Activated gamma-delta T cell treated with Interleukin-2 at 50 U/mL for 16 hours (primary cell): ENCODE data around the gene C17orf100.
"Not testable (repeated sequence)": the region's sequence is repeated elsewhere in the genome, so short reads cannot be mapped to it uniquely, and the experiment has no call there.

Source experiments
- DNase-seq: peaks from one replicate; pipeline ENCODE4 v3.0.0-alpha.2; 2020

C17orf100 gene

DNA sequence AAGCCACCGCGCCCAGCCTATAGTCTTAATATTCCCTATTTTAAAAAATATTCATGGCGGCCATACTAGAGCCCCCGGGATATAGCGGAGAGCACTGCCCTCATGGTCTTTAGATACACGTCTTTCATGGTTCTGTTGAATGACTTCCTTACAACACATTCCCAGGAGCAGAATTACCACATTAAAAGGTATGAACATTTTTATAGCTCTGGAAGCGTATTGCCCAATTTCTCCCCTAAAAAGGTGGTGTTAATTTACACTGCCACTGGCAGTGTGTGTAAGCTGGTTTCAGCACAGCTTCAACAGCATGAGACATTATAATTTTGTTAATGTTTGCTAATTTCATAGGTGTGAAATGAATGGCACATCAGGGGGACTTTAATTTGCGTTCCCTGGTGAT is 19.0 kb downstream of the C17orf100 start:
- no peak for DNase-seq

DNA sequence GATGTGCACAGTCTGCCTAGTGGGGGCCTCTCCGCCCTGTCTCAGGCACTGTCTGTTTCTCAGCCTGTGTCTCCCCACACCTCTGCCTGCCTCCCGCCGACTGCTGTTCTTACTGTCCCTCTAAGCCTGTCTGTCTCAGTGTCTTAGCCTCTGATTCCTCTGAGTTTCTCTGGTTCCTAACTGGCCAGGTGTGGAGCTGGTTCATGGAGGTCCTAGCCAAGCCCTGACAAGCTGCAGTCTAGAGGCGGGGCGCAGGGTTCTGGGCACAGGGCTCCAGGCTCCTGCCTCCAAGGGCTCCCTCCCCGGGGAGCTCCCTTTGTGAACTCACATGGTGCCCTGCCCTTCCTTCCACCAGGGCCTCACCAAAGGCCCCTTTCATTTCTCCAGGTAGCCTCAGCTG is 19.4 kb downstream of the C17orf100 start:
- DNase-seq = no peak

DNA sequence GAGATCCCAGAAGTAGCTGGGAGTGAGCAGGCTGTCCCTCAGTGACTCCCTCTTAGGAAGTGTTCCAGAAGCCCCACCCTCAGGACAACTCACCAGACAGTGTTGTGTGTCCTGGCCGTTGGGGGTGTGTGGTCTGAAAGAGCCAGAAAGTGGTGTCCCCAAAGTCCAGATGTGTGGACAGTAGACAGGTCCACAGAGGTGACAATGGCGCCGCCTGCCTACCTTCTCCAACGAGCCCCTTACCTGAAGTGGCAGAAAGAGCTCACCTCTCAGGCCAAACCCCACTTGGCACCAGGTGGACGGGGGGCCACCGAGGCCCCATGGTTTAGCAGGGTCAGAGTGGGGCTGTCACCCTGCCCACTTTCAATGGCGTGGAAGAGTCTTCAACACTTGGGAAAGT is 19.9 kb downstream of the C17orf100 start:
- DNase-seq = no peak

DNA sequence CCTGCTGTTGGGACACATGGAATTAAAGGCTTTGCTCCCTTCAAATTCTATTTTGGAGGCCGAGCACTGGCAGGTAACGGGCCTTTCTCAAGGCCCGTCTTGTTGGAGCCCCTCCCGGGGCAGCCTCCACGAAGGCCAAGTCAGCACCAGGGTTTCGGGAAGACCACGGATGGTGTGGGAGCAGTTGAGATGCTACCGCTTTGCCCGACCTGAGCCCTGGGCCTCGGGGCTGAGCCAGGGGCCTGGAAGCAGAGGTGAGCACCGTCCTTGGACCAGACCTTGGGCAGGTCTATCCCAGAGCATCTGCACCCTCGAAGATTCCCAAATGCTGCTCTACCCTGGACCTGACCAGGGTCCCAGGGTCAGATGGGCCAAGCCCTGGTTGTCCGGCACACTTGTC is 23.0 kb downstream of the C17orf100 start:
- DNase-seq = no peak

DNA sequence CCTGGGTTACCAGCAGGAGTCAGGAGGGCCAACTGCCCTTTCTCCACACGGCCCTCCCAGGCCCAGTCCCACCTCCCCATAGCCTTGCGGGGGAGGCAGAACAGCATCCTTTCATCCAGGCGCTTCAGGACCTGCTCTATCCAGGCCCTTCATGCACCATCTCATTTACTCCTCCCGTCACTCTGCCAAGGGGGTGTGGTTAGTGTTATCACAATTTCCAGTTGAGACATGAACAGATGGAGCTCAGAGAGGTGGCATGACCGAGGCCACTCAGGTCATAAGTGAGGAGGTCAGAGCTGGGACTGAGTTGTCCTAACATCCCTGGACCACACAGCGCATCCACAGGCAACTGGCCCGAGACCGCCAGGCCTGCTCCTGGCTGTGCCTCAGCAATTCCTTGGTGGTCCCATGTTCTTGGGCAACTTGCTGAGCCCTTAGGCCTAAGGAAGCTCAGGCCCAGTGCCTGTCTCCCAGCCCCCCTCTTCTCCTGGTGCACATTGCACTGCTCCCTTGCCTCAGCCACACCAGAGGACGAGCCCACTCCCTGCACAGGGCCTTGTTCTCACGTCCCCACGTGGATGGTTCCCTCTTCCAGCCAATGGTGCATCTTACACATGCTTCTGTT is 23.8 kb downstream of the C17orf100 start:
- no peak for DNase-seq

DNA sequence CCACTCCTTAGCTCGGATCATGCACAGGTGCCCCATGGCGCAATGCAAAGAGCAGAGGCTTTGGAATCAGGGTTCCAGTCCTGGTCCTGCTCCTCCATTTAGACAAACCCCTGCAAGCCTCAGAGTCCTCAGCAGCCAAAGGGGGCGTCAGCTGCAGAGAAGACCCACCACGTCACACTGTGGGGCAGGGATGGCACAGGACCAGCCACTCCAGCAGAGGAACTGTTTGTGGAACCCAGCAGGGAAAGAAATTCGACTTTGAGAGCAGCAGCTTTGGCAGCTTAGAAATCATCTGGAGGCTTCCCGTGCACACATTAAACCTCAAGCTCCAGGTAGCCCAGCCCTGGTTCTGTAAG is 25.2 kb downstream of the C17orf100 start:
- DNase-seq = no peak

DNA sequence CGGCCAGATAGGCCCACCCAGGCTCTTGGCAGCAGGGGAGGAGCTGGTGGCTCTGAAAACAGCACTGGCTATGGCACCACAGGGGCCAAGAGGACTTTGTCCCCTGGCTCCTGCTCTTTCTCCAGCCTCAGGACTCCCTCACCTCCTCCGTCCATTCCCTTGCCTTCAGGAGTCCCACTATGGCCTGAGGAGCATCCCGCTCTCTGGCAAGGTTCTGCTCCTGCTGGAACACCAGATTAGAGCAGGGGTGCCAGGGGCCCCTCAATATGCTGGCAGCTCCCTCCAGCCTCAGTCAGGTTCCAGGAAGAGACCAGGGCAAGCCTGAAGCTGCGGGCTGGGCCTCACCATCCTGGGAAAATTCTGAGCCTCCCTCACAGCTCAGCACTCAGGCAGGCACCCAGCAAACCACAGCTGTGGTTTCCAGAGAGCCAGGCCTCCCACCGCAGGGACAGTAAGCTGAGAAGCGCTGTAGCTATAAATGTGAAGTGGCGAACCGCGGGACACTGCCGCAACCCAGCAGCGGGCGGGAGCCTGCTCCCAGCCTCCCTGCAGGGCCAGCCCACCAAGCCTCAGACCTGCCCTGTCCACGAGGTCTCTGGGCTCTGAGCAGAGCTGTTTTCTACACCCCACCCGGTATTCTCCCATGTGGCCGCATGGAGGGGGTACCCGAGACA is 25.7 kb downstream of the C17orf100 start:
- DNase-seq = no peak

DNA sequence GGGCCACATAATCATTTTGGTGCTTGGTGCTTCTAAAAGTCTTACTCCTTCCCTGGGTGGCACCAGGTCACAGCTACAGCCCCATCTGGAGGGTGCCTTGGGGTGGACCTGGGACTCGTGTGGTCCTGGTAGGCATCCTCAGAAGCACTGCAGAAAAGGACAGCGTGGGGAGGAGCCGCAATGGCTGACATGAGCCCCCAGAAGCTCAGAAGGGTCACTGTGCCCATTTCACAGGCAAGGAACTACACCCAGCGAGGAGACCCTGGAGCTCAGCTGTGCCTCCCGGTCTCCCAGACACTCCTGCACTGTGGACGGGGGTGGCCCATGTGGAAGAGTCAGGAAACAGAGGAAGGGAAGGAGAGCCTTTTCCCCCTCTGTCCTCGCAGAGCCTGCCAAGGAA is 26.4 kb downstream of the C17orf100 start:
- DNase-seq = no peak

DNA sequence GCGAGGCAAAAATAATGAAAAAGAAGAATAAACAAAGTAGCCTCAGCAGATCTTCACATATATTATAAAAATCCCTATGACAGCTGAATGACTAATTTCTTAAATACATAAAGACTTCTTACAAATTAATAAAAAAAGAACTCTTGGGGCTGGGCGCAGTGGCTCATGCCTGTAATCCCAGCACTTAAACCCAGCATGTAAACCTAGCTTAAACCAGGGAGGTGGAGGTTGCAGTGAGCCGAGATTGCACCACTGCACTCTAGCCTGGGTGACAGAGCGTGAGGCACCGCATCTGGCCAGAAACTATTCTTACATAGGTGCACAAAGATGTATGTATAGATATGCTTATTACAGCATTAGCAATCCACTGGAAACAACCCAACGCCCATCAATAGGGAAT is 27.7 kb downstream of the C17orf100 start:
- DNase-seq = no peak

DNA sequence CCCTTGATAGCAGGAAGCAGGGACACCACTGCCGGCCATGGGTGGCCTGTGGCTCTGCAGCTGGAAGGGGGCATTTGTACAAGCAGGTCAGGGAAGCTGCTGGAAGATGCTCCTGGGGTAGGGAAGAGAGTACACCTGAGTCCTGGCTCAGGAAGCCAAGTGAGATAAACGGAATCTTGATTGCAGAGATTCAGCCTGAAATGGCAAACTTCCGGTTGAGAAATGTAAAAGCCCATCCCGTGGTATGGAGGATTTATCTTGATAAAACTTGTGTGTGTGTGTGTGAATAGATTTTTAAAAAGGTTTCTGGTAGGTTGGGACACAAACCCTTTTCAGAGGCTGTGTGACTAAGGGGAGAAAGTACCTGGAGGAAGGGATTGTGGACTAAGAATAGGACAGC is 29.6 kb downstream of the C17orf100 start:
- DNase-seq = no peak

DNA sequence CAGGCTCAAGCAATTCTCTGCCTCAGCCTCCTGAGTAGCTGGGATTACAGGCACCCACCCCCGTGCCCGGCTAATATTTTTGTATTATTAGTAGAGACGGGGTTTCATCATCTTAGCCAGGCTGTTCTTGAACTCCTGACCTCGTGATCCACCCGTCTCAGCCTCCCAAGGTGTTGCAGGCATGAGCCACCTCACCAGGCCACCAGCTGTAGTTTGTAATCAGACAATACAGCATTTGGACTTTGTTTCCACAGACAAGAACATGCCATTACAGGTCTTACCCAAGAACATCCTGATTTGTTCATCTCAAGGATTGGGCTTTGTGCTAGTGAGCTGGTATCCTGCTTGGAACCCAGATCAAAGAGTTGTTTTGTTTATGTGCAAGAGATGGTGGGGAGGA is 30.1 kb downstream of the C17orf100 start:
- DNase-seq = no peak

DNA sequence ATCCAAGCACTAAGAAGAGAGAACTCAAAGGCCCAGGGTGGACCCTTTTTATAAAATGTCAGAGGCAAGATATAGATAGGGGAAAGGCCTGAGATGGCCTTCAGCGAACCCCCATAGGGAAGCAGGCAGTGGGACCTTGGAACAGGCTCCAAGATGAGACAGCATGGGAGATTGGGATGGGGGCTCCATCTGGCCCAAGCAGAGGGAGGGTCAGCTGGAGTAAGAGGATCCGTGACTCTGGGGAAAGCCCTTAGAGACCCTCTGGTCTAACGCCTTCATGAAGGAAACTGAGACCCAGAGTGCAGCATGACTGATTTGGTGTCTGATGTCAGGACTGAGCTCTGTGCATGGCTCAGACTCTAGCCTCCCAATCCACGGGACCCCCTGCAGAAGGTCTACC is 30.8 kb downstream of the C17orf100 start:
- no peak for DNase-seq

DNA sequence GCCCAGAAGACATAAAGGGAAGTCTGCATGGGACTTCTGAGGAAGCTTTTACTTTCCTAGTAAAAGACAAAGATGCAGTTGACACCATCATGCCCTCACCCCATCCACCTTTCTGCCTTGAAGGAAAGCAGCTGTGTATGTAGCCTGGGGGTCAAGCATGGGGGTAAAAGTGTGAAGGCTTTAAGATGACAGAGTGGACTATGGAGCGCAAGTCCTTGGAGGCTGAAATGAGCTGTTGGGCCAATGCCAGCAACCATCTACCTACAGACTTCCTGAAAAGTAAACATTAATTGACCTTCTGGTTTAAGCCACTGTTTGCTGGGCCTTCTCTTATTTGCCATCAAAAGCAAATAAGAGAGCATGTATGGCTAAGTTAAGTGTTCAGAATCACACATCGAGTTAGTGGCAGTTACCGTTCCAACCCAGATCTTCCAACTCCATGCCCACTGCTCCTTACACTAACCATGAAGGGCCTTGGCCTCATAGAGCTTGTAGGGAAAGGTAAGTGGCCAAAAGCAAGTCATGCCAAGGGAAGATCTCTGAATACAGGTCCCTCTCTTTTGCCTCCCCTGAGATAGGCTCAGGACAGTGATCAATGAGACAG is 31.6 kb downstream of the C17orf100 start:
- DNase-seq = no peak

DNA sequence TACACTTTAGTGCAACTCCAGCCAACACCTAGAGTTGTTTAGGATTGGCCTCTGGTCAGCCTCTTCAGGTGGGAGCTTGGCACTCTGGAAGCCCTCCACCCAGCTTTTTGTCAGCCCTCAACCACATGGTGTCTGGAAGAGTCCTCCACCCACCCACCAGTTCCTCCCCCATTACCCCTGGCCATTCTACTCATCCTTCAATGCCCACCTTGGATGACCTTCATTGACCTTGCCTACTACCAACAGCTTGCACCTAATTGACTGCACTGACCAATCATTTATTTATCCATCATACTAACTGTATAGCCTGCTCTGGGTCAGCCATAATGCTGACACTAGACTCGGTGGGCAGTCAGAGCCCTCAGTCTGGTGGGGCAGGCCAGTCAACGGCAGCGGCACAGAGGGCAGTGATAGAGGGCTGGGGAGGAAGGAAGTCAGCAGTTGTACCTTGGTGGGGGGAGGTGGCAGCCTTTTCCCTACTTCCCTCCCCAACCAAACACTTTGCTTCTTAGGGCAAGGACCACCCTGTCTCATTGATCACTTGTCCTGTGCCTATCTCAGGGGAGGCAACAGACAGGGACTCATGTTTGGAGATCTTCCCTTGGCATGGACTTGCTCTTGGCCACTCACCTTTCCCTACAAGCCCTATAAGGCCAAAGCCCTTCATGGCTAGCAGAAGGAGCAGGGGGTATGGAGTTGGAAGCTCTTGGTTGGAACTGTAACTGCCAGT is 32.3 kb downstream of the C17orf100 start:
- no peak for DNase-seq

DNA sequence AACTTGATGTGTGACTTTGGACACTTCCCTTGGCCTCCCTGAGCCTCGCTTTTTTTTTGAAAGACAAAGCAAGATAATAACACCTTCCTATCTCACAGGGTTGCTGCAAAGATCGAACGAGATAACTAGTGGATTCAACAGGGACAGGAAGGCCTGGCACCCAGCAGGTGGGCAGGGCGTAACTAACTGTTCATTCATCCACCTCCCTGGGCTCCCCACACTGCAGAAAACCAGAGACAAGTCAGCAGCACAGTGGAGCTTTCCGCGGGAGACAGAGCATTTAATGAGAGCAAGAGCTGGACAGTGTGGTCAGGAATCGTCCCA is 32.9 kb downstream of the C17orf100 start:
- no peak for DNase-seq

DNA sequence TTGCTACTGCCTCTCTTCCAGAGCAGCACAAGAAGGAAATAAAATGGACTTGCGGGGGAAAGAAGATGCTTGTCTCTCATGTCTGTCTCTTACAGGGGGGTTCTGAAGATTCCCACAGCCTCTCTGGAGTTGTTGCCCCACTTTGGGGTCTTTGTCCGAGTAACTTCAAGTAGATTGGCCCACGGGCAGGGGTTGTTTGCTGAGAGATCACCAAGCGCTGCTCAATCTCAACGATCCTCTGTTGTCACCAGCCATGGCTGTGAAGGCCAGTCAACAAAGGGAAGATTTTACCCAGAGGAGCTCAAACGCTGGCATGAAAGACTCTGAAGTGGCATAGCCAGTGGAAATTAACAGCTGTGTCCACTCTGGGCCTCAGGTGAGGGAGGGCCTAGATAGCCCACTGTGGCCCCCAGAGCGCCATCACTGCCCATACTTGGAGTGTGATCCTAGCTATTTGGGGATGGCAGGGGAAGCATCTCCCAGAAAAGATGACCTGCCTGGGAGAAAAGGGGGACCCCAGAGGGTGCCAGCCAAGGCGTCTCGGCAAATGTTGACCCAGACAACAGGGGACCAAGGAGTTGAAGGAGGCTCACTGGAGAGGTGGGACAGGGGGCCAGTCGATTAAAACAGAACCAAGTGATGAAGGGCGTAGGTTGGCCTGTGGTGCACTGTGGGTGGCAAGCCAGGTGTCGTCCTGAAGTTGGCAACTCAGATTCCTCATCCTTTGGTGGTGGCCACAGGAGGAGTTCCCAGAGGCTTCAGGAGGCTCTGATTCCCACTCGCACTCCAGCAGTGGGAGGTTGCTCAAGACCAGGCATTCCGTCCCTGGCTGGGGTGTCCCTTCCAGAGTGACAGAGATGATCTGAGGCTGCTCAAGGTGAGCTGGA is 33.6 kb downstream of the C17orf100 start:
- DNase-seq = no peak

DNA sequence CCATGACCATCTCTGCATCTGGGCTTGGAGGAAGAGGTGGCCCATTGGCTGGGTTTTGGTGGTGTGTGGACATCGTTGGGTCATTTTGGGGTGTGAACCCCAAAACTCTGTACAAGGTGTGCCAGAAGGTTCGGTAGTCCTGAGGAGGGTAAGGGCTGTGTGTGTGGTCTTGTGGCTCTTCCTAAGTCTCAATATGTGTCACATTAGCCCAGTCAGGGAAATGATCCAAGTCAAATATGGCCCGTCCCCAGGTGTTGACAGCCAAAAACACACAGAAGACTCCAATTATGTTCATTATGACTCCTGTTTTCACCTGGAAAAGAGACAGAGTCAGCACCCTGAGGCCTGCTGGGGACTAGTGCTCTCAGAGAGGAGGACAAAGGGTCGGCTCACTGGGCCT is 34.5 kb downstream of the C17orf100 start:
- DNase-seq = no peak

DNA sequence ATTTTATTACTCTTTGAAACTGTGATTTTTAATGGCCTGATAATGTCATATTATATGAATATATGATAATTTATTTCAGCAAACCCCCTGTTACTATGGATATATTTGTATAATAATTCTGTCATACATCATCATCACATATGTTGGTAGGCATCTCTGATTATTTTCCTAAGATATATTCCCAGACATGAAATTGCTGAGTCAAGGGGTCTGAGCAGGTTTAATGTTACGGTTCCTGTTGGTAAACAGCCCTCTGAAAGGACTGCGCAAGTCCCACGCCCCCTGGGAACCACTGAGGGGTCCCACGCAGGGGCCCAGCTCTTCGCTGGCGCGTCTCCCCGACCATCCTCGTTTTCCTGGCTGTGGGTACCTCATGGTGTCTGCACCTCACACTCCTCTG is 37.4 kb downstream of the C17orf100 start:
- no peak for DNase-seq

DNA sequence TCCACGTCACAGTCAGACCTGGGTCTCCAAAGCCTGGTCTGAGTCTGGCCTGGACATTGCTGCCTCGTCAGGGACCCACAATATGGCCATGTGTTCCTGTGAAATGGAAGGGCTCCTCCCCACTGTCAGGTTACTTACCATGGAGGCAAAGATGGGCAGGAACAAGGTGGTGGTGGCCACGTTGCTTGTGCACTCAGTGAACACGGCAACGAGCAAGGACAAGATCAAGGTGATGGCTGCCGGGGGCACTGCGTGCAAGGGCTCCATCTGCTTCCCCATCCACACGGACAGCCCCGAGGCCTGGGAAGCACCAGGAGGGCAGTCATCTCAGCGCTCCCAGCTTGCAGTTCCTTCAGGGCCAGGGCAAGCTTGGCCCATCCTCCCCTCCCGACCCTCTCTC is 39.1 kb downstream of the C17orf100 start:
- DNase-seq = no peak

DNA sequence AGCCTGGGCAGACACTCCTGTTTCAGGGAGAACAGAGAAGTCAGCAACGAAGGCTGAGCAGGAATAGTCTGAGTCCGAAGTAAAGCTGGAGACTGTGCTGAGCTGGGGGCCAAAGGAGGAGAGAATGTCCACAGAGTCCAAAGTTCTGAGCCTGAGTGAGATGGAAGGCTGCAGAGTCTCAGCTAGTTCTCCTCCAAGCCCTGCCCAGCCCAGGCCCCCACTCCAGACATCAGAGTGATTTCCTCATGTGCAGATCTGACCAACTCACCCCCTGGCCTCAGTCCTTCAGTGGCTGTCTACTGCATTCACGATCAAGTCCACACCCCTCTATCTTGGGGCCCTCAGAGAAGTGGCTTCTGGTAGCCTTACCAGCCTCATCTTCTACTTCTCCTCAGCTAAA is 40.0 kb downstream of the C17orf100 start:
- no peak for DNase-seq

DNA sequence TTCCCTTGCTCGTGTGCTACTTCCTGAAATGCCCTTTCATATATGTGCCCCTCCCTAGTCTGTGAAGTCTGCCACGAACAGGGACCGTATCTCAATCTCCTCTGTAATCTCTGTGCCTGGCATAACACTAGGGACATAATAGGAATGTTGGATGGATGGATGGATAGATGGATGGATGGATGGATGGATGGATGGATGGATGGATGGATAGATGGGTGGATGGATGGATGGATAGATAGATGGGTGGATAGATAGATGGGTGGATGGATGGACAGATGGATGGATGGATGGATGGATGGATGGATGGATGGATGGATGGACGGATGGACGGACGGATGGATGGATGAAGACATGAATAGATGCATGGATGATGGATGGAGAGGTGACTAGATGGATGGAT is 40.4 kb downstream of the C17orf100 start:
- not testable (repeated sequence) for DNase-seq

DNA sequence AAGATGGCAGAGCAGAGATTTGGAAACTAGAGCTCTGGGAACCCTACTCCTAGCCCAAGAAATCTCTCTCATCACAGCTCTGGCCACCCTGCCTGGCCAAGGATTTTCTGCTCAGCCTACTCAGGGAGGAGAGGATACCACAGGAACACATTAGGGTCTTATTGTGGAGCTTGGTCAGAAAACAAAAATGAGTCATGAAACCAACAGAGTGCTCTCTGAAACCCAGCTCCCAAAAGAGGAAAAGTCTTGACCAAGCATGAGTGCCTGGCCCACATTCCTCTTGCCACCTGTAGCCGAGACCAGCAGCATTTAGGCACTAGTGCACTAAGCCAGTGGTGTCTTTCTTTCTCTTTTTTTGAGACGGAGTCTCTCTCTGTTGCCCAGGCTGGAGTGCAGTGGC is 43.5 kb downstream of the C17orf100 start:
- DNase-seq = no peak

DNA sequence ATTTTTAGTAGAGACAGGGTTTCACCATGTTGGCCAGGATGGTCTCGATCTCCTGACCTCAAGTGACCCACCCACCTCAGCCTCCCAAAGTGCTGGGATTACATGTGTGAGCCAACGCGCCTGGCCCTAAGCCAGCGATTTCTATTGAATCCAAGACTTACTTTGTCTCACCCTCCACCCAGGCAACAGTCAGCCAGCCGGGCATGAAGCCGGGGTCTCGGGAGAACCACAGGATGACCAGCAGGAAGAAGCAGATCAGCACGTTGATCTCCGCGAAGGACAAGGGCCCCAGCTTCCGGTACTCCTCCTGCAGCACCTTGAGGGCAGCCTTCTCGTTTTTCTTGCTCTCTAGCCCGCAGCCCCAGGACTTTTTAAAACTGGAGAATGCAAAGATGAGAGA is 44.0 kb downstream of the C17orf100 start:
- no peak for DNase-seq
